GM12892 (cell line): ENCODE data around the gene TRIOBP.

ENCODE experiments used
- POLR2A ChIP-seq: IDR thresholded peaks from 2 replicates; pipeline ENCODE4 v1.6.1; 2011; ENCODE audit warnings: low read depth, low read length, control low read depth
- POLR2AphosphoS5 ChIP-seq: IDR thresholded peaks from 2 replicates; pipeline ENCODE4 v1.6.1; 2011; ENCODE audit warnings: low read depth, low read length, control low read depth
- TAF1 ChIP-seq: IDR thresholded peaks from 2 replicates; pipeline ENCODE4 v1.6.1; 2011; ENCODE audit warnings: low read depth, mild to moderate bottlenecking, control low read depth, low read length, borderline replicate concordance

GRCh38 chr22:37696657-37697537, at the start of gene TRIOBP:
- TF ChIP-seq POLR2A = no peak
- no peak for TF ChIP-seq POLR2AphosphoS5
- no peak for TF ChIP-seq TAF1
